ENCODE data around the gene GPR158. TPM values are rescaled to one million over a fixed set of nuclear protein-coding genes. Genes with fewer than 3 reads are reported as not detected.

GPR158 gene
- total RNA-seq, 1 experiment from 2014 or later: not detected

- ChIA-PET CTCF (no interaction called here), POLR2A (no interaction called here)
- TF ChIP-seq, protein P1, sequence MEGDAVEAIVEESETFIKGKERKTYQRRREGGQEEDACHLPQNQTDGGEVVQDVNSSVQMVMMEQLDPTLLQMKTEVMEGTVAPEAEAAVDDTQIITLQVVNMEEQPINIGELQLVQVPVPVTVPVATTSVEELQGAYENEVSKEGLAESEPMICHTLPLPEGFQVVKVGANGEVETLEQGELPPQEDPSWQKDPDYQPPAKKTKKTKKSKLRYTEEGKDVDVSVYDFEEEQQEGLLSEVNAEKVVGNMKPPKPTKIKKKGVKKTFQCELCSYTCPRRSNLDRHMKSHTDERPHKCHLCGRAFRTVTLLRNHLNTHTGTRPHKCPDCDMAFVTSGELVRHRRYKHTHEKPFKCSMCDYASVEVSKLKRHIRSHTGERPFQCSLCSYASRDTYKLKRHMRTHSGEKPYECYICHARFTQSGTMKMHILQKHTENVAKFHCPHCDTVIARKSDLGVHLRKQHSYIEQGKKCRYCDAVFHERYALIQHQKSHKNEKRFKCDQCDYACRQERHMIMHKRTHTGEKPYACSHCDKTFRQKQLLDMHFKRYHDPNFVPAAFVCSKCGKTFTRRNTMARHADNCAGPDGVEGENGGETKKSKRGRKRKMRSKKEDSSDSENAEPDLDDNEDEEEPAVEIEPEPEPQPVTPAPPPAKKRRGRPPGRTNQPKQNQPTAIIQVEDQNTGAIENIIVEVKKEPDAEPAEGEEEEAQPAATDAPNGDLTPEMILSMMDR (IDR thresholded peaks at IDR 0.05; ENCODE audit: unreplicated experiment): no peak
- H3K36me3 Mint-ChIP-seq (ENCODE audit: insufficient read depth, unreplicated experiment): no peaks in the 10 kb centered on the region
- H3K27me3 Mint-ChIP-seq (ENCODE audit: insufficient read depth, unreplicated experiment): peaks cover 7% of the 10 kb centered on the region
- no peak overlapping the region for H3K27ac Mint-ChIP-seq (ENCODE audit: low read depth, unreplicated experiment)
- H3K4me3 Mint-ChIP-seq (ENCODE audit: unreplicated experiment): no peak overlapping the region
- no peak for DNase-seq (ENCODE audit: unreplicated experiment)
- intact Hi-C loops (cut with micrococcal nuclease): no loop called here
- no peaks in the 10 kb centered on the region for H3K4me1 Mint-ChIP-seq (ENCODE audit: insufficient read depth, unreplicated experiment)
- no peaks in the 10 kb centered on the region for H3K9me3 Mint-ChIP-seq (ENCODE audit: unreplicated experiment)
- no TSS peak for BruUV-seq (replicated peaks)
Measured at GRCh38 chr10:25465582-25466372, 291.0 kb downstream of the GPR158 start.

GRCh38 chr10:25467881-25468280 lies 293.1 kb downstream of the GPR158 start:
- BruUV-seq (replicated peaks): no TSS peak
- Mint-ChIP-seq H3K36me3 (ENCODE audit: insufficient read depth, unreplicated experiment) (no peaks in the 10 kb centered on the region), H3K4me1 (ENCODE audit: insufficient read depth, unreplicated experiment) (no peaks in the 10 kb centered on the region), H3K27me3 (ENCODE audit: insufficient read depth, unreplicated experiment) (peaks cover 4% of the 10 kb centered on the region), H3K27ac (ENCODE audit: low read depth, unreplicated experiment) (no peak overlapping the region), H3K4me3 (ENCODE audit: unreplicated experiment) (no peak overlapping the region), H3K9me3 (ENCODE audit: unreplicated experiment) (no peaks in the 10 kb centered on the region)
- intact Hi-C loops (cut with micrococcal nuclease): no loop called here
- no peak for DNase-seq (ENCODE audit: unreplicated experiment)
- CTCF ChIA-PET: no interaction called here
- TF ChIP-seq, protein P1 (IDR thresholded peaks at IDR 0.05; ENCODE audit: unreplicated experiment): no peak
- POLR2A ChIA-PET: interaction anchor here (0.7 kb wide), 1 partner anchor 749 kb away, joined by 3 read pairs; no protein-coding TSS in a partner anchor

DNA sequence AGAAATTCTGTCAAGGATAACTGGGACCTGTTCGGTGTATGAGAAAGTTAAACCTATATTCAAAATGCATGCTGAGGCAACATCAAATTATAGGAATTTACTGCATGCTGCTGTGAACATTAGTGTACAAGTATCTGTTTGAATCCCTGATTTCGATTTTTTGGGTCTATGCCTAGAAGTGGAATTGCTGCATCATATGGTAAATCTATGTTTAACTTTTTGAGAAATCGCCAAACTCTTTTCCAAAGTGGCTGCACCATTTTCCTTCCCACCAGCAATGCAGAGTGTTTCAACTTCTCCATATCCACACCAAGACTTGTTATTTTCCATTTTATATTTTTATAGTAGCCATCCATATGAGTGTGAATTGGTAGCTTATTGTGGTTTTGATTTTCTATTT lies 306.7 kb downstream of the GPR158 start:
- CTCF ChIA-PET: interaction anchor here (1.3 kb wide), 1 partner anchor 12 kb away, joined by 3 read pairs; no protein-coding TSS in a partner anchor
- Mint-ChIP-seq H3K27ac (ENCODE audit: low read depth, unreplicated experiment) (no peak overlapping the region), H3K36me3 (ENCODE audit: insufficient read depth, unreplicated experiment) (no peaks in the 10 kb centered on the region), H3K4me1 (ENCODE audit: insufficient read depth, unreplicated experiment) (no peaks in the 10 kb centered on the region), H3K9me3 (ENCODE audit: unreplicated experiment) (no peaks in the 10 kb centered on the region), H3K27me3 (ENCODE audit: insufficient read depth, unreplicated experiment) (peaks cover 77% of the 10 kb centered on the region), H3K4me3 (ENCODE audit: unreplicated experiment) (no peak overlapping the region)
- POLR2A ChIA-PET: no interaction called here
- TF ChIP-seq, protein P1 (IDR thresholded peaks at IDR 0.05; ENCODE audit: unreplicated experiment): no peak
- no TSS peak for BruUV-seq (replicated peaks)
- intact Hi-C loops (cut with micrococcal nuclease): no loop called here
- no peak for DNase-seq (ENCODE audit: unreplicated experiment)

- TF ChIP-seq, protein P1 (IDR thresholded peaks at IDR 0.05; ENCODE audit: unreplicated experiment): no peak
- Mint-ChIP-seq H3K36me3 (ENCODE audit: insufficient read depth, unreplicated experiment) (no peaks in the 10 kb centered on the region), H3K9me3 (ENCODE audit: unreplicated experiment) (no peaks in the 10 kb centered on the region), H3K4me1 (ENCODE audit: insufficient read depth, unreplicated experiment) (no peaks in the 10 kb centered on the region), H3K27ac (ENCODE audit: low read depth, unreplicated experiment) (no peak overlapping the region), H3K27me3 (ENCODE audit: insufficient read depth, unreplicated experiment) (peaks cover 53% of the 10 kb centered on the region), H3K4me3 (ENCODE audit: unreplicated experiment) (no peak overlapping the region)
- no TSS peak for BruUV-seq (replicated peaks)
- DNase-seq (ENCODE audit: unreplicated experiment): no peak
- ChIA-PET POLR2A (no interaction called here), CTCF (no interaction called here)
- intact Hi-C loops (cut with micrococcal nuclease): no loop called here
Measured at GRCh38 chr10:25483999-25484398, 309.2 kb downstream of the GPR158 start.

Data from MCF 10A (cell line).